Heart right ventricle (tissue), 16 donors: ENCODE data around the gene ITFG1. TPM values are rescaled to one million over a fixed set of nuclear protein-coding genes. Genes with fewer than 3 reads are reported as not detected.

Experiments
- ATAC-seq, 8 donors: fragments of 200-7000 bp; cut with Tn5 transposase; one replicate each; pipeline ENCODE4 v1.9.1; 2020; ENCODE audit warnings: mild to moderate bottlenecking in 8 of 8, moderate library complexity in 8 of 8, moderate number of reproducible peaks in 1 of 8
- DNase-seq, 2 donors: peaks; one replicate each; pipeline ENCODE4 v3.0.0-alpha.2; 2020
- H3K27ac ChIP-seq, 10 donors: fragments of 200-600 bp; sonication (generic) in 2 of 10; one replicate each; pipeline versions ENCODE4 v1.5.0 to v1.8.0; 2020 to 2022; ENCODE audit warnings: mild to moderate bottlenecking in 3 of 10
- H3K27me3 ChIP-seq, 7 donors: fragments of 200-600 bp; one replicate each; pipeline ENCODE4 v1.8.0; 2021 to 2022; ENCODE audit warnings: mild to moderate bottlenecking in 2 of 7
- H3K36me3 ChIP-seq, 9 donors: fragments of 200-600 bp; sonication (generic) in 1 of 9; one replicate each; pipeline versions ENCODE4 v1.5.0 to v1.8.0; 2020 to 2022; ENCODE audit warnings: mild to moderate bottlenecking in 2 of 9
- H3K4me1 ChIP-seq, 9 donors: fragments of 200-600 bp; sonication (generic) in 1 of 9; one replicate each; pipeline versions ENCODE4 v1.5.0 to v1.8.0; 2020 to 2022; ENCODE audit warnings: mild to moderate bottlenecking in 4 of 9
- H3K4me3 ChIP-seq, 10 donors: fragments of 200-600 bp; sonication (generic) in 2 of 10; one replicate each; pipeline versions ENCODE4 v1.5.0 to v1.8.0; 2020 to 2022; ENCODE audit warnings: mild to moderate bottlenecking in 7 of 10, moderate library complexity in 2 of 10
- H3K9me3 ChIP-seq, 11 donors: fragments of 200-600 bp in 10 of 11; sonication (generic) in 2 of 11; one replicate each; pipeline versions ENCODE4 v1.5.0 to v1.8.0; 2013 to 2022; ENCODE audit warnings: mild to moderate bottlenecking in 2 of 11, control low read depth in 1 of 11, moderate library complexity in 1 of 11
- WGBS, 2 donors: extraction: QIAGEN DNeasy Blood & Tissue Kit; methylation state at CpG; one replicate each; pipeline ENCODE4 v1.1.7; 2013; ENCODE audit warnings: inconsistent platforms in 1 of 2; 5-methylcytosine and 5-hydroxymethylcytosine counted together
- intact Hi-C, 10 donors: fragments of 100-400 bp; cut with DNase I; formaldehyde crosslinking; loops; one replicate each; pipeline versions ENCODE4 v1.11.1 to v1.14.2; 2022
- polyA plus RNA-seq, 2 donors: library from polyadenylated mRNA; stranded (reverse); fragments of 200-250 nt; gene quantifications; one replicate each; pipeline ENCODE4 v1.2.3, GENCODE V29; 2013
- total RNA-seq, 10 donors: library from RNA; stranded (reverse); fragmentation: NEBNext Ultra II Directional in 3 of 10; extraction: Animal tissue kit (Norgen Biotek cat#: 25700) in 3 of 10; gene quantifications; one replicate each; pipeline versions ENCODE4 v1.2.1 to v1.2.4, GENCODE V29; 2021 to 2023
- TF ChIP-seq, protein P1 (sequence below), 9 donors: fragments of 200-600 bp; sonication (generic) in 2 of 9; IDR thresholded peaks; one replicate each; pipeline versions ENCODE4 v1.5.0 to v1.8.0; 2021 to 2022; ENCODE audit warnings: antibody characterized with exemption in 9 of 9, mild to moderate bottlenecking in 5 of 9, moderate library complexity in 1 of 9
- donor health status: Arrhythmogenic right ventricular cardiomyopathy.
- donor health status: ischemic (EF 13 %, LVEDD 7.1; RV severe dilation, severe dysfunction).
- donor health status: healthy with polysubstance abuse.
- donor health status: DM: no; HTN: yes; CAD: no.
- donor health status: DM: no; HTN: no; CAD: no.
- donor health status: ischemic (EF 25% LVEDD 6.9; RV normal size, moderate dysfunction).
- donor health status: ischemic (EF 25% LVEDD 5.7; RV mildly dilated, moderate dysfunction).
- donor health status: healthy.
- donor health status: DM: yes; HTN: yes; CAD: no.
- donor health status: Ischemic cardiomyopathy.
- donor health status: ischemic (EF 35%, LVEDD 5.7; RV mildly dilated, moderate dysfunction).
- donor health status: nonischemic (EF 11% LVEDD 7.7; RV severe dilation, severe dysfunction).
- donor health status: DM: yes; HTN: yes; CAD: no.
- donor health status: PGD.
- donor health status: ischemic (EF 29% LVEDD 5.4; RV normal size, mild dysfunction).
- donor health status: nonischemic (EF 23%, LVEDD 6.1; RV moderate dilation, normal function).

The ITFG1 gene
- total and polyA plus RNA-seq, 12 donors = 10.1 to 94.5 (median 72.3) TPM

- H3K9me3 ChIP-seq = no peaks in the 10 kb centered on the region
- WGBS, 2 donors = 87 to 91% methylated on average over 5 of the region's 5 CpGs
- TF ChIP-seq, protein P1, sequence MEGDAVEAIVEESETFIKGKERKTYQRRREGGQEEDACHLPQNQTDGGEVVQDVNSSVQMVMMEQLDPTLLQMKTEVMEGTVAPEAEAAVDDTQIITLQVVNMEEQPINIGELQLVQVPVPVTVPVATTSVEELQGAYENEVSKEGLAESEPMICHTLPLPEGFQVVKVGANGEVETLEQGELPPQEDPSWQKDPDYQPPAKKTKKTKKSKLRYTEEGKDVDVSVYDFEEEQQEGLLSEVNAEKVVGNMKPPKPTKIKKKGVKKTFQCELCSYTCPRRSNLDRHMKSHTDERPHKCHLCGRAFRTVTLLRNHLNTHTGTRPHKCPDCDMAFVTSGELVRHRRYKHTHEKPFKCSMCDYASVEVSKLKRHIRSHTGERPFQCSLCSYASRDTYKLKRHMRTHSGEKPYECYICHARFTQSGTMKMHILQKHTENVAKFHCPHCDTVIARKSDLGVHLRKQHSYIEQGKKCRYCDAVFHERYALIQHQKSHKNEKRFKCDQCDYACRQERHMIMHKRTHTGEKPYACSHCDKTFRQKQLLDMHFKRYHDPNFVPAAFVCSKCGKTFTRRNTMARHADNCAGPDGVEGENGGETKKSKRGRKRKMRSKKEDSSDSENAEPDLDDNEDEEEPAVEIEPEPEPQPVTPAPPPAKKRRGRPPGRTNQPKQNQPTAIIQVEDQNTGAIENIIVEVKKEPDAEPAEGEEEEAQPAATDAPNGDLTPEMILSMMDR (IDR thresholded peaks at IDR 0.05) = no peak
- intact Hi-C loops = no loop called here
- ATAC-seq (no peak), DNase-seq (no peak)
- no peaks in the 10 kb centered on the region for H3K27me3 ChIP-seq
- no peak overlapping the region for H3K27ac ChIP-seq
- no peak overlapping the region for H3K4me3 ChIP-seq
- H3K4me1 ChIP-seq = no peaks in the 10 kb centered on the region
- no peaks in the 10 kb centered on the region for H3K36me3 ChIP-seq
Observed at GRCh38 chr16:47109361-47109760, 351.5 kb downstream of the ITFG1 start.

Other genes starting within 250 kb of the ITFG1 start
- gene PHKB, start 268 bp upstream of the ITFG1 start, total RNA-seq = 10 to 100 TPM; 61.2 to 76.6 (median 64.5) TPM
- 10 to 100 TPM; 16.9 to 20.0 TPM for gene PHKB, start 268 bp upstream of the ITFG1 start, polyA plus RNA-seq